HG03469 (cell line): ENCODE measurements around the gene SEMA5A.
"Not testable (repeated sequence)": the region's sequence is repeated elsewhere in the genome, so short reads cannot be mapped to it uniquely, and the experiment has no call there.

ENCODE experiments used
- ATAC-seq: cut with Tn5 transposase; IDR thresholded peaks from one replicate; pipeline ENCODE4 v1.9.1; 2021; ENCODE audit warnings: mild to moderate bottlenecking, moderate library complexity, moderate number of reproducible peaks; ENCODE audit not compliant: unreplicated experiment

SEMA5A gene

DNA sequence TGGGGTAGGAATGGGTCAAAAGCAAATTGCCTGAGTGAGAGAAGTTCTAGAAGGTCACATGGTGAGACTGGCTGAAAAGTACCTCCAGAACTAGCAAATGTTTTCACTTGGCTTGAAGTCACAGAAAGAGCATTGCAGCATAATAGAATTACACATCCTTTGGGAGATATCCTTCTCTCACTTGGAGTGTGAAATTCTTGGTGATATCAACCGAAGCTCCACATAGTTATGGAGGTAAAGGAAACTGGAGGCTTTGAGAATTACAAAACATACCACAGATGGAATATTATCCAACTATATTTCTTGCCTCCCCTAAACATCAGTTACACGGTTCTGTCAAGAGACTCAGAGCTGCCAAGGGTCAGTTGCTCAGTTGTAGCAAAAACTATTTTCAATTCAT, 182.4 kb downstream of the SEMA5A start:
- ATAC-seq = no peak

GRCh38 chr5:9363026-9363425, 182.8 kb downstream of the SEMA5A start:
- ATAC-seq = peak; percentile 42

- ATAC-seq = peak; percentile 39
Observed at GRCh38 chr5:9362600-9362999, 183.3 kb downstream of the SEMA5A start.

DNA sequence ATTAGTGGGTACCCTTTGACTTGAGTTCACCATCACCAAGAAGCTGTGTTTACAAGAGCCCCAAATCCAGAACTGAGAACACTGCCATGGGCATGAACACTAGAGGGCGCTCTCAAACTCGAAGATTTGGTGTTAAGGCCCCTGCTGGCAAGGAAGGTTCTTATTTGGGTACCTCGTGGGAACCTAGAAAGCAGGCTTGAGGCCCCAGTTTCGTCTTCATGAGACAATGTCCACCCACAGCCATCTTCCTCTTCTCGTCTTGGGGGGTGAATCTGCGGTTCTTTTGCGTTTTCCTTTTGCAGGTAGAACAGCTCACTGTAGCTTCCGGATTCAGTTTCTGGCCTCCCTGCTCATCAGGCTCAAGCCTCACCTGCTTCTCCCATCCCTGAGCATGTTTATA, 184.0 kb downstream of the SEMA5A start:
- ATAC-seq = peak; percentile 38

- no peak for ATAC-seq
Observed at GRCh38 chr5:9358961-9359685, 186.8 kb downstream of the SEMA5A start.

GRCh38 chr5:9356351-9356825, 189.5 kb downstream of the SEMA5A start:
- ATAC-seq = no peak

DNA sequence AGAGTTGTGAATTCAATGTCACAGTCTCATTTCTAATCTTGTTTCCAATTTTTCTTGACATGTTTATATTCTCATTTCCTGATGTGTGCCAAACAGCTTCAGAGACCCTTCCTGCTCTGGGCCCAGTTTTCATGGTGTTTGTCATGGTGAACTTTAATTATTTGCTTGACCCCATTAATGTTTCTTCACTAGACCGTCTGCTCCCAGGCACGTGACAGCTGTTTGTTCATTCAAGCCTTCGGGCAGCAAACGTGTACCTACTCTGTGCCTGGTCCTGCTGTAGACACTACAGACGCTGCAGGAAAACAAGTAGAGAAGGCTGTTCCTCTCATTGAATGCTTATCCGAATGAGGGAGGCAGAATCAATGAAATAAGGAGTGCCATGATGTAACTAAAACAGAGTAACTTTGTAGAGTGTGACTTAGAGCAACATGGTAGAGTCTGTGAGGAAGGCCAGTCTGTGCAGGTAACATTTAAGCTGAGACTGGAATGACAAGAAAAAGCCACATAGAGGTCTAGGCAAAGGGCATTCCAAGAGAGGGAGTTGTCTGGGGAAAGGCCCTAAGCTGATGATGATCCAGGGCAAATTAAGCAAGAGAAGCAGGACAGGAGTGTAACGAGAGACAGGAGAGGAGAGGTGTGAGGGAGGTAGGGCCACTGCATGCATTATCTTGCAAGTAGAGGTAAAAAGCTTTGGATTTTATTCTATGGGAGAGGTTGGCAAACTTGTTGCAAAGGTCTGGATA, 191.4 kb downstream of the SEMA5A start:
- ATAC-seq = no peak

DNA sequence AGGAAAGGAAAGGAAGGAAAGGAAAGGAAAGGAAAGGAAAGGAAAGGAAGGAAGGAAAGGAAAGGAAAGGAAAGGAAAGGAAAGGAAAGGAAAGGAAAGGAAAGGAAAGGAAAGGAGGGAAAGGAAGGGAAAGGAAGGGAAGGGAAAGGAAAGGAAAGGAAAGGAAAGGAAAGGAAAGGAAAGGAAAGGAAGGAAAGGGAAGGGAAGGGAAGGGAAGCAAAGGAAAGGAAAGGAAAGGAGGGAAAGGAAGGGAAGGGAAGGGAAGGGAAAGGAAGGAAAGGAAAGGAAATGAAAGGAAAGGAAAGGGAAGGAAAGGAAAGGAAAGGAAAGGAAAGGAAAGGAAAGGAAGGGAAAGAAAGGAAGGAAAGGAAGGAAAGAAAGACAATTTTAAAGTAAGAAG, 192.8 kb downstream of the SEMA5A start:
- ATAC-seq = not testable (repeated sequence)

GRCh38 chr5:9351546-9351945, 194.3 kb downstream of the SEMA5A start:
- no peak for ATAC-seq

DNA sequence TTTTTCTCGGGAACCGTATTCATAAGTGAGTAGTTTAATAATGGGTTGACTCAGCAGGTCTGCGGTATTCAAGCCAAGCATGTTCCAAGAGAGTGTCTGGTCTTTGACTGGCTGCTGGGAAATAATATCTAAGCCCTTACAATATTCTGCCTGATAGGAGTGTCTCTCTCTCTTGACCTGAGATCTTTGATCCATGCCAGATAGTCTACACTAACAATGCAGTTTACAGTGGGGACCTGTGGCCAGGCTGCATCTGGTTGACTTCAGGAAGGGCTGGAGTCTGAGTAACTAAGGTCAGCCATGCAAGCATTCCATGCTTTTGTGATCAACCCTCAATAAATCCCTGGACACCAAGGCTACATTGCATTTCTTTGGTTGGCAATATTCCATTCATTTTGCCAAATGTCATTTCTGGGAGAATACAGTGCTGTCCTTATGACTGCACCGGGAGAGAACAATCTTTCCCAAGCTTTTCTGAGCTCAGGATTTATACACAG, 195.5 kb downstream of the SEMA5A start:
- no peak for ATAC-seq

- no peak for ATAC-seq
Observed at GRCh38 chr5:9348401-9348996, 197.4 kb downstream of the SEMA5A start.

GRCh38 chr5:9347541-9348295, 198.2 kb downstream of the SEMA5A start:
- no peak for ATAC-seq

DNA sequence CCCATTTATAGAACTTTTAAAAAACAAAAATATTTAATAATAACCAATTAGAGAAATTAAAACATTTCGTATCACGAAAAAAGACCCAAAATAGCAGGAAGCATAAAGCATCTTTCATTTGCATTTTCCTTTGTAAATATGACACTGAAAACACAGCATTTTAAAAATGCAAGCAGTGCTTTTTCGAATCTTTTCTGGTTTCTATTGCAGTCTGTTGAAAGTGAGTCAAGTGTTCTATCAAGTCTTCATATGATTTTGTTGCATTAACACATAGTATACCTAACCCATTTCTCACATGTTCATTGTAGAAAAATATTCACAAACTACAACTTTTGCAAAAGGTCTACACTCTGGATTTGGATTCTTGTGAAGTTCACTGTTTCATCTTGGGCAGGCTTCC, 198.8 kb downstream of the SEMA5A start:
- no peak for ATAC-seq

- no peak for ATAC-seq
Observed at GRCh38 chr5:9344751-9345240, 201.1 kb downstream of the SEMA5A start.

- no peak for ATAC-seq
Observed at GRCh38 chr5:9343146-9343850, 202.6 kb downstream of the SEMA5A start.

- no peak for ATAC-seq
Observed at GRCh38 chr5:9342161-9342787, 203.6 kb downstream of the SEMA5A start.

DNA sequence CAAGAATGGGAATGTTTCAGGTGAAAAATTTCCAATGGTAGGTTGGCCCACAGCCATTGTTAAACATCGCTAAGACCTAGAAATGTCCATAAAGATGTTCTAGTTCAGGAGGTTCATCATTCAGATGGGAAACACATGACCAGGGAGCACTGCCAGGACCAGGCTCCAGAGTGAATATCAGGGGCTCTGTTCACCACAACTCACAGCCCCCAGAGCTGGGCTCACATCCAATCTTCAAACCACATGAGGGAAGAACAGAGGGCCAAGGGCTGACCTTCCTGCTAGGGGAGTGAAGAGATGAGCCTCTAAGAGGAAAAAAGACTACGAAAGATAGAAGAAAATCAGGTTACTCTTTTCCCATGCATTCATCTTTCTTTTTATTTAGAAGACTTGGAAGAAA, 205.8 kb downstream of the SEMA5A start:
- ATAC-seq = no peak

GRCh38 chr5:9339206-9339818, 206.6 kb downstream of the SEMA5A start:
- ATAC-seq = no peak

GRCh38 chr5:9338796-9339195, 207.1 kb downstream of the SEMA5A start:
- ATAC-seq = no peak
